ENCODE results near the gene TNS3. TPM values are rescaled to one million over a fixed set of nuclear protein-coding genes. Genes with fewer than 3 reads are reported as not detected.

Gene TNS3
- total RNA-seq, 1 experiment from 2014 or later: 28.9 TPM

- H3K36me3 ChIP-seq (replicated peaks; ENCODE audit: control insufficient read depth, insufficient read depth, low read length): 0 out of 2 replicates have a peak, but pooled peaks cover 3% of the 10 kb centered on the region
- no peak overlapping the region for H3K4me3 ChIP-seq (ENCODE audit: insufficient read depth, low read depth, low read length)
- DNase-seq: no peak
- H3K27me3 ChIP-seq (ENCODE audit: control insufficient read depth, insufficient read depth, low read length): no peaks in the 10 kb centered on the region
Measured at GRCh38 chr7:47303014-47303694, 278.8 kb downstream of the TNS3 start.

- Histone ChIP-seq H3K36me3 (replicated peaks; ENCODE audit: control insufficient read depth, insufficient read depth, low read length) (0 out of 2 replicates have a peak, but pooled peaks cover 3% of the 10 kb centered on the region), H3K27me3 (ENCODE audit: control insufficient read depth, insufficient read depth, low read length) (no peaks in the 10 kb centered on the region), H3K4me3 (ENCODE audit: insufficient read depth, low read depth, low read length) (no peak overlapping the region)
- no peak for DNase-seq
Measured at GRCh38 chr7:47302560-47302959, 279.4 kb downstream of the TNS3 start.

GRCh38 chr7:47301657-47302295 lies 280.1 kb downstream of the TNS3 start:
- Histone ChIP-seq H3K36me3 (replicated peaks; ENCODE audit: control insufficient read depth, insufficient read depth, low read length) (0 out of 2 replicates have a peak, but pooled peaks cover 3% of the 10 kb centered on the region), H3K4me3 (ENCODE audit: insufficient read depth, low read depth, low read length) (no peak overlapping the region), H3K27me3 (ENCODE audit: control insufficient read depth, insufficient read depth, low read length) (no peaks in the 10 kb centered on the region)
- DNase-seq: no peak

GRCh38 chr7:47301105-47301477 lies 280.8 kb downstream of the TNS3 start:
- Histone ChIP-seq H3K4me3 (ENCODE audit: insufficient read depth, low read depth, low read length) (no peak overlapping the region), H3K27me3 (ENCODE audit: control insufficient read depth, insufficient read depth, low read length) (no peaks in the 10 kb centered on the region), H3K36me3 (replicated peaks; ENCODE audit: control insufficient read depth, insufficient read depth, low read length) (0 out of 2 replicates have a peak, but pooled peaks cover 3% of the 10 kb centered on the region)
- peak; percentile 89 for DNase-seq

GRCh38 chr7:47300472-47301104 lies 281.3 kb downstream of the TNS3 start:
- no peak for DNase-seq
- no peak overlapping the region for H3K4me3 ChIP-seq (ENCODE audit: insufficient read depth, low read depth, low read length)
- H3K36me3 ChIP-seq (replicated peaks; ENCODE audit: control insufficient read depth, insufficient read depth, low read length): 0 out of 2 replicates have a peak, but pooled peaks cover 3% of the 10 kb centered on the region
- H3K27me3 ChIP-seq (ENCODE audit: control insufficient read depth, insufficient read depth, low read length): no peaks in the 10 kb centered on the region

- Histone ChIP-seq H3K36me3 (replicated peaks; ENCODE audit: control insufficient read depth, insufficient read depth, low read length) (0 out of 2 replicates have a peak, but pooled peaks cover 3% of the 10 kb centered on the region), H3K27me3 (ENCODE audit: control insufficient read depth, insufficient read depth, low read length) (no peaks in the 10 kb centered on the region), H3K4me3 (ENCODE audit: insufficient read depth, low read depth, low read length) (no peak overlapping the region)
- no peak for DNase-seq
Measured at GRCh38 chr7:47299496-47299895, 282.4 kb downstream of the TNS3 start.

- peaks cover 3% of the 10 kb centered on the region; the same call in 1 of the 2 replicates for H3K36me3 ChIP-seq (replicated peaks; ENCODE audit: control insufficient read depth, insufficient read depth, low read length)
- H3K4me3 ChIP-seq (ENCODE audit: insufficient read depth, low read depth, low read length): no peak overlapping the region
- DNase-seq: no peak
- no peaks in the 10 kb centered on the region for H3K27me3 ChIP-seq (ENCODE audit: control insufficient read depth, insufficient read depth, low read length)
Measured at GRCh38 chr7:47298636-47299035, 283.3 kb downstream of the TNS3 start.

GRCh38 chr7:47297120-47297519 lies 284.8 kb downstream of the TNS3 start:
- Histone ChIP-seq H3K4me3 (ENCODE audit: insufficient read depth, low read depth, low read length) (no peak overlapping the region), H3K36me3 (replicated peaks; ENCODE audit: control insufficient read depth, insufficient read depth, low read length) (peaks cover 4% of the 10 kb centered on the region), H3K27me3 (ENCODE audit: control insufficient read depth, insufficient read depth, low read length) (no peaks in the 10 kb centered on the region)
- no peak for DNase-seq

GRCh38 chr7:47295606-47296005 lies 286.3 kb downstream of the TNS3 start:
- Histone ChIP-seq H3K36me3 (replicated peaks; ENCODE audit: control insufficient read depth, insufficient read depth, low read length) (peaks cover 3% of the 10 kb centered on the region), H3K27me3 (ENCODE audit: control insufficient read depth, insufficient read depth, low read length) (no peaks in the 10 kb centered on the region), H3K4me3 (ENCODE audit: insufficient read depth, low read depth, low read length) (no peak overlapping the region)
- no peak for DNase-seq

GRCh38 chr7:47294556-47295222 lies 287.2 kb downstream of the TNS3 start:
- DNase-seq: no peak
- H3K27me3 ChIP-seq (ENCODE audit: control insufficient read depth, insufficient read depth, low read length): no peaks in the 10 kb centered on the region
- peaks cover 2% of the 10 kb centered on the region for H3K36me3 ChIP-seq (replicated peaks; ENCODE audit: control insufficient read depth, insufficient read depth, low read length)
- no peak overlapping the region for H3K4me3 ChIP-seq (ENCODE audit: insufficient read depth, low read depth, low read length)

- peaks cover 2% of the 10 kb centered on the region for H3K36me3 ChIP-seq (replicated peaks; ENCODE audit: control insufficient read depth, insufficient read depth, low read length)
- H3K4me3 ChIP-seq (ENCODE audit: insufficient read depth, low read depth, low read length): no peak overlapping the region
- no peak for DNase-seq
- H3K27me3 ChIP-seq (ENCODE audit: control insufficient read depth, insufficient read depth, low read length): no peaks in the 10 kb centered on the region
Measured at GRCh38 chr7:47293884-47294555, 287.9 kb downstream of the TNS3 start.

GRCh38 chr7:47292832-47293309 lies 289.0 kb downstream of the TNS3 start:
- Histone ChIP-seq H3K36me3 (replicated peaks; ENCODE audit: control insufficient read depth, insufficient read depth, low read length) (peaks cover 2% of the 10 kb centered on the region), H3K4me3 (ENCODE audit: insufficient read depth, low read depth, low read length) (no peak overlapping the region), H3K27me3 (ENCODE audit: control insufficient read depth, insufficient read depth, low read length) (no peaks in the 10 kb centered on the region)
- no peak for DNase-seq

- no peak for DNase-seq
Measured at GRCh38 chr7:47291461-47292081, 290.3 kb downstream of the TNS3 start.

GRCh38 chr7:47290867-47291266 lies 291.0 kb downstream of the TNS3 start:
- Histone ChIP-seq H3K36me3 (replicated peaks; ENCODE audit: control insufficient read depth, insufficient read depth, low read length) (peaks cover 2% of the 10 kb centered on the region), H3K27me3 (ENCODE audit: control insufficient read depth, insufficient read depth, low read length) (no peaks in the 10 kb centered on the region), H3K4me3 (ENCODE audit: insufficient read depth, low read depth, low read length) (no peak overlapping the region)
- DNase-seq: no peak

More at GRCh38 chr7:47291461-47292081, 290.3 kb downstream of the TNS3 start:
- H3K4me3 ChIP-seq (ENCODE audit: insufficient read depth, low read depth, low read length): no peak overlapping the region
- peaks cover 2% of the 10 kb centered on the region for H3K36me3 ChIP-seq (replicated peaks; ENCODE audit: control insufficient read depth, insufficient read depth, low read length)
- H3K27me3 ChIP-seq (ENCODE audit: control insufficient read depth, insufficient read depth, low read length): no peaks in the 10 kb centered on the region

All from H7 (cell line).